GM12872 (cell line): ENCODE data around the gene UBR3.

Experiments used
- TF ChIP-seq, protein P1 (sequence below): IDR thresholded peaks from 3 replicates; pipeline ENCODE4 v1.5.1; 2011; ENCODE audit warnings: low read depth, mild to moderate bottlenecking, low read length, moderate library complexity; ENCODE audit not compliant: insufficient read depth

Gene UBR3

DNA sequence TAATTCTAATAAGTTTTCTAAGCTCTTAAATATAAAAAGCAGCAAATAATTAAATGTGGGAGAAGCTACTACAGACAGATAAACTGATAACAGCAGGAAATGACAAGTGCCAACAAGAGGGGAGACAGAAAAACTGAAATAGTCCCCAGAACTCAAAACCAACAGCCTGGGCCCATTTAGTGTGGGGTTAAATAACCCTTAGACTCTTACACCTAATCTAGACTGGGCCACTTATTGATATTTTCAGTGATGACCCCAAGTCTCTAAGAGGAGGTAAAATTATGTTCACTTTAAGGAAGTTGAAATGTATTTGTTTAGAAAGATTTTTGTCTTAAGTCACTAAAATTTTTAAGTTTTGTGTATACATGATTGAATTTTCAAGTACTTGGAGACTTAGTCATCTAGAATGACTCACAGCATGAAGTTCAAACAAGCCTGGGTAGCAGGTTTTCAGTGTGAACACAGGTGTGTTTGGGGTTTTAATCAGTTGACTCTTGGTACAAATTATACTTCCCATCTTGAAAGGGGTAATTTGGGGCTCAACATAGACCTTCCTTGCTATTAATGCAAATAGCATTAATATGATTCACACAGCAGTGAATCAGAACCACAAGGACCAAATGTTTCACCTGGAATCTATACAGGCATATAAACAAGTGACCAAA lies 295.8 kb downstream of the UBR3 start:
- TF ChIP-seq, protein P1, sequence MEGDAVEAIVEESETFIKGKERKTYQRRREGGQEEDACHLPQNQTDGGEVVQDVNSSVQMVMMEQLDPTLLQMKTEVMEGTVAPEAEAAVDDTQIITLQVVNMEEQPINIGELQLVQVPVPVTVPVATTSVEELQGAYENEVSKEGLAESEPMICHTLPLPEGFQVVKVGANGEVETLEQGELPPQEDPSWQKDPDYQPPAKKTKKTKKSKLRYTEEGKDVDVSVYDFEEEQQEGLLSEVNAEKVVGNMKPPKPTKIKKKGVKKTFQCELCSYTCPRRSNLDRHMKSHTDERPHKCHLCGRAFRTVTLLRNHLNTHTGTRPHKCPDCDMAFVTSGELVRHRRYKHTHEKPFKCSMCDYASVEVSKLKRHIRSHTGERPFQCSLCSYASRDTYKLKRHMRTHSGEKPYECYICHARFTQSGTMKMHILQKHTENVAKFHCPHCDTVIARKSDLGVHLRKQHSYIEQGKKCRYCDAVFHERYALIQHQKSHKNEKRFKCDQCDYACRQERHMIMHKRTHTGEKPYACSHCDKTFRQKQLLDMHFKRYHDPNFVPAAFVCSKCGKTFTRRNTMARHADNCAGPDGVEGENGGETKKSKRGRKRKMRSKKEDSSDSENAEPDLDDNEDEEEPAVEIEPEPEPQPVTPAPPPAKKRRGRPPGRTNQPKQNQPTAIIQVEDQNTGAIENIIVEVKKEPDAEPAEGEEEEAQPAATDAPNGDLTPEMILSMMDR: no peak

- TF ChIP-seq, protein P1: no peak
These were observed 296.3 kb downstream of the UBR3 start for GRCh38 chr2:170123593-170123992.
